ENCODE measurements around the gene VPS18. TPM values are rescaled to one million over a fixed set of nuclear protein-coding genes. Genes with fewer than 3 reads are reported as not detected.

Gene VPS18
- total RNA-seq, 1 experiment from 2014 or later: 16.9 TPM

DNA sequence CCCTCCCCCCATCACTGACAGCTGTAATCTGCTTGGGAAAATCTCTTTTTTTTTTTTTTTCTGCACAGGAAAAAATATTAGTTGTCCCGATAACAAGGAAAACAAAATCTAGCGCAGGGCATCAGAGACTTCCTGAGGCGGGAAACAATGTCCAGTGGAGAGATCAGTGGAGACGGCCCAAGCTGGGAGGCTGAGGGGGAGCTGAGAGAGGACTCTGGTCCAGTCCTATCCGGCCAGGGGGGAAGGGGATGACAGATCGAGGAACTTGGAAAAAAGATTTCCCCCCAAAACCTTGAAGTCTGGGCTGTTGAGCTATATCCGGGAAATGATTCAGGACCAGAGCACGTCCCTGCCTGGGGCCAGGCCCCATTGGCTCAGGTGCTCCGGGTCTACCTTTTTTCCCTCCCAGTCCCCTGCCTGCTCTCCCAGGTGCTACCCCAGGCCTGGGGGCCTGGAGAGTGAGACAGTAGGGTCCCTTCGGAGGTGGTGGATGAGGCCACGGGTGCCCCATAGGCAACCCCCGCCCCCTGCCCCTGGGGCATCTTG, 20.9 kb downstream of the VPS18 start:
- Histone ChIP-seq H3K9ac (ENCODE audit: low read length) (no peak overlapping the region), H2AFZ (ENCODE audit: low read depth, low read length, poor library complexity, severe bottlenecking) (no peak overlapping the region)
- no peak for ATAC-seq

More for the DNA sequence above, 20.9 kb downstream of the VPS18 start:
- Histone ChIP-seq H4K20me1 (ENCODE audit: insufficient read depth) (no peaks in the 10 kb centered on the region), H3K27ac (ENCODE audit: low read depth, low read length) (no peak overlapping the region), H3K9me3 (ENCODE audit: control insufficient read depth in 1 of 2, insufficient read depth in 1 of 2, low read depth in 1 of 2, low read length in 2 of 2) (no peaks in the 10 kb centered on the region), H3K36me3 (ENCODE audit: control insufficient read depth in 1 of 2, insufficient read depth in 2 of 2, low read length in 2 of 2) (no peaks in the 10 kb centered on the region), H3K27me3 (ENCODE audit: insufficient read depth, low read length) (no peaks in the 10 kb centered on the region), H3K4me1 (ENCODE audit: control insufficient read depth in 1 of 2, insufficient read depth in 2 of 2, low read length in 2 of 2) (no peaks in the 10 kb centered on the region), H3K9me2 (ENCODE audit: insufficient read depth) (no peaks in the 10 kb centered on the region), H3K79me2 (ENCODE audit: insufficient read depth, low read length) (no peaks in the 10 kb centered on the region), H3K4me3 (replicated peaks in 1 of 2; ENCODE audit: low read depth in 1 of 2, low read length in 2 of 2) (no peak overlapping the region), H3K4me2 (ENCODE audit: low read length) (no peak overlapping the region)
- RAD21 ChIA-PET (ENCODE audit: low non-redundant PET in 1 of 2, low total read pairs in 2 of 2, uncharacterized antibody in 2 of 2, unreplicated experiment in 2 of 2): no interaction called here
- CTCF ChIA-PET: interaction anchor here (1.6 to 1.9 kb wide), 2 partner anchors 9 to 16 kb away, joined by 4 to 7 read pairs; no protein-coding TSS in a partner anchor
- intact Hi-C loops (cut with micrococcal nuclease): no loop called here
- BruUV-seq (replicated peaks): no TSS peak
- POLR2A ChIA-PET: interaction anchor here (1.0 to 2.2 kb wide), 2 partner anchors 9 to 14 kb away, joined by 3 to 8 read pairs; partner anchors contain the start of gene DLL4
- TF ChIP-seq RAD21 (IDR thresholded peaks at IDR 0.05; ENCODE audit: low read depth): no peak
- TF ChIP-seq FOSL1 (IDR thresholded peaks at IDR 0.05; ENCODE audit: low read depth): no peak
- no peak for TF ChIP-seq ZNF274 (IDR thresholded peaks at IDR 0.05; ENCODE audit: low read depth, low read length)
- TF ChIP-seq ATF3 (IDR thresholded peaks at IDR 0.05): no peak
- no peak for TF ChIP-seq CBX3 (IDR thresholded peaks at IDR 0.05; ENCODE audit: low read depth)
- no peak for TF ChIP-seq EZH2 (IDR thresholded peaks at IDR 0.05)
- no peak for TF ChIP-seq SRF (IDR thresholded peaks at IDR 0.05; ENCODE audit: low read depth)
- TF ChIP-seq POLR2AphosphoS5 (IDR thresholded peaks at IDR 0.05; ENCODE audit: low read depth, low read length): no peak
- TF ChIP-seq ZFX (IDR thresholded peaks at IDR 0.05): no peak
- TF ChIP-seq ELF1 (IDR thresholded peaks at IDR 0.05; ENCODE audit: borderline replicate concordance, low read depth): no peak
- no peak for TF ChIP-seq EGR1 (IDR thresholded peaks at IDR 0.05; ENCODE audit: low read depth)
- no peak for TF ChIP-seq SP1 (IDR thresholded peaks at IDR 0.05; ENCODE audit: low read depth)
- TF ChIP-seq YY1 (IDR thresholded peaks at IDR 0.05; ENCODE audit: extremely low read depth, insufficient replicate concordance, low read depth, low read length): no peak
- TF ChIP-seq TCF7L2 (IDR thresholded peaks at IDR 0.05; ENCODE audit: borderline replicate concordance, extremely low read depth, insufficient read depth, insufficient read length): no peak
- TF ChIP-seq MAX (IDR thresholded peaks at IDR 0.05): no peak
- no peak for TF ChIP-seq POLR2A (IDR thresholded peaks at IDR 0.05; ENCODE audit: borderline replicate concordance, extremely low read depth, insufficient read depth, insufficient read length)
- TF ChIP-seq, protein P1, sequence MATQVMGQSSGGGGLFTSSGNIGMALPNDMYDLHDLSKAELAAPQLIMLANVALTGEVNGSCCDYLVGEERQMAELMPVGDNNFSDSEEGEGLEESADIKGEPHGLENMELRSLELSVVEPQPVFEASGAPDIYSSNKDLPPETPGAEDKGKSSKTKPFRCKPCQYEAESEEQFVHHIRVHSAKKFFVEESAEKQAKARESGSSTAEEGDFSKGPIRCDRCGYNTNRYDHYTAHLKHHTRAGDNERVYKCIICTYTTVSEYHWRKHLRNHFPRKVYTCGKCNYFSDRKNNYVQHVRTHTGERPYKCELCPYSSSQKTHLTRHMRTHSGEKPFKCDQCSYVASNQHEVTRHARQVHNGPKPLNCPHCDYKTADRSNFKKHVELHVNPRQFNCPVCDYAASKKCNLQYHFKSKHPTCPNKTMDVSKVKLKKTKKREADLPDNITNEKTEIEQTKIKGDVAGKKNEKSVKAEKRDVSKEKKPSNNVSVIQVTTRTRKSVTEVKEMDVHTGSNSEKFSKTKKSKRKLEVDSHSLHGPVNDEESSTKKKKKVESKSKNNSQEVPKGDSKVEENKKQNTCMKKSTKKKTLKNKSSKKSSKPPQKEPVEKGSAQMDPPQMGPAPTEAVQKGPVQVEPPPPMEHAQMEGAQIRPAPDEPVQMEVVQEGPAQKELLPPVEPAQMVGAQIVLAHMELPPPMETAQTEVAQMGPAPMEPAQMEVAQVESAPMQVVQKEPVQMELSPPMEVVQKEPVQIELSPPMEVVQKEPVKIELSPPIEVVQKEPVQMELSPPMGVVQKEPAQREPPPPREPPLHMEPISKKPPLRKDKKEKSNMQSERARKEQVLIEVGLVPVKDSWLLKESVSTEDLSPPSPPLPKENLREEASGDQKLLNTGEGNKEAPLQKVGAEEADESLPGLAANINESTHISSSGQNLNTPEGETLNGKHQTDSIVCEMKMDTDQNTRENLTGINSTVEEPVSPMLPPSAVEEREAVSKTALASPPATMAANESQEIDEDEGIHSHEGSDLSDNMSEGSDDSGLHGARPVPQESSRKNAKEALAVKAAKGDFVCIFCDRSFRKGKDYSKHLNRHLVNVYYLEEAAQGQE (IDR thresholded peaks at IDR 0.05; ENCODE audit: low read depth): no peak
- no peak for TF ChIP-seq EZH2phosphoT487 (IDR thresholded peaks at IDR 0.05; ENCODE audit: borderline replicate concordance)
- TF ChIP-seq SIN3A (IDR thresholded peaks at IDR 0.05; ENCODE audit: low read depth): no peak
- TF ChIP-seq JUND (IDR thresholded peaks at IDR 0.05): no peak
- no peak for DNase-seq (ENCODE audit: low read depth, low spot score)

All from HCT116 (cell line).